Caki2 (cell line): ENCODE results near the gene HIP1R. TPM values are rescaled to one million over a fixed set of nuclear protein-coding genes. Genes with fewer than 3 reads are reported as not detected.
"Not testable (repeated sequence)": the region's sequence is repeated elsewhere in the genome, so short reads cannot be mapped to it uniquely, and the experiment has no call there.

Experiments
- DNase-seq: peaks from one replicate; pipeline ENCODE4 v3.0.0-alpha.2; 2015; ENCODE audit warnings: low read depth
- in situ Hi-C: cut with HindIII; loops from 2 replicates; pipeline ENCODE4 v1.10.0; 2016; ENCODE audit warnings: low sequenced_read_pairs, low pct_unique_long_range_greater_than_20kb, mixed read lengths
- total RNA-seq: library from RNA; depleted of rRNA; stranded (reverse); fragments of >200 nt; shearing (Covaris generic); gene quantifications from 2 replicates; pipeline ENCODE4 v1.2.3, GENCODE V29; 2014; ENCODE audit warnings: low replicate concordance

HIP1R gene
- total RNA-seq, 1 experiment from 2014 or later: 56.1 TPM

GRCh38 chr12:122866950-122867607 is 31.8 kb downstream of the HIP1R start:
- no peak for DNase-seq
- in situ Hi-C loops: no loop called here

DNA sequence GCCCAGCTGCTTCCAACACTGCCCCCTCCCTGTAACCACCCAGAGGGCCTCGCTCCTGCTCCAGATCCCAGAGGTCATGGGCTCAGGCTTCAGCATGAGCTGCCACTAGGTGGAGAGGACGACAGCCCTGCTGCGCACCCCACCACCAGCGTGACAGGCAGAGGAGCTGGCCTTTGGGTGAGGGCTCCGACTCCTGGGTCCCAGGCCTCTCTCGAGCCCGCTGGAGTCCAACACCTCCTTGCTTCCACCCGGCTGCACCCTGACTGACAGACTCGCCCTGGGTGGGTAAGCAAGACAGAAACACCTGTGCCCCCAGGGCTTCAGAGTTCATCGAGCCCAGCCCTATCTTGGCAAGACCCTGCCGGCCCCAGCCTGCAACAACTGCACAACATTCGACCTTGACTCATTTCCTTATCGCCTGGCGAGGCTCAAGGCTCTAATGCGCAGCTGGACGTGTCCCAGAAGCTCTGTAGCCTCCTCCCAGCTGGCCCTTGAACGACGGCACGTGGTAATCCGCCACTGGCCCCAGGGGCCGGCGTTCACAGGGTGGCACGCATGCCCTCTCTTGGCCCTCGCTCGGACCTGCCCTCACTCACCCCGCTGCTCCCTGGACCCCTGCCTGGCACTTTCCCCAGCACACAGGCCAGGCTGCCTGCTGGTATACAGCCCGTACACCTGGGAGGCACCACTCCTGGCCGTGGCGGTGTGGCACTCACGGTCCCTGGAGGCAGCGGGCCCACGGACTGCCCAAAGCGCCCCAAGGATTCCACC is 32.6 kb downstream of the HIP1R start:
- in situ Hi-C loops: no loop called here
- DNase-seq: no peak

- no peak for DNase-seq
Observed at GRCh38 chr12:122868471-122869177, 33.4 kb downstream of the HIP1R start.

DNA sequence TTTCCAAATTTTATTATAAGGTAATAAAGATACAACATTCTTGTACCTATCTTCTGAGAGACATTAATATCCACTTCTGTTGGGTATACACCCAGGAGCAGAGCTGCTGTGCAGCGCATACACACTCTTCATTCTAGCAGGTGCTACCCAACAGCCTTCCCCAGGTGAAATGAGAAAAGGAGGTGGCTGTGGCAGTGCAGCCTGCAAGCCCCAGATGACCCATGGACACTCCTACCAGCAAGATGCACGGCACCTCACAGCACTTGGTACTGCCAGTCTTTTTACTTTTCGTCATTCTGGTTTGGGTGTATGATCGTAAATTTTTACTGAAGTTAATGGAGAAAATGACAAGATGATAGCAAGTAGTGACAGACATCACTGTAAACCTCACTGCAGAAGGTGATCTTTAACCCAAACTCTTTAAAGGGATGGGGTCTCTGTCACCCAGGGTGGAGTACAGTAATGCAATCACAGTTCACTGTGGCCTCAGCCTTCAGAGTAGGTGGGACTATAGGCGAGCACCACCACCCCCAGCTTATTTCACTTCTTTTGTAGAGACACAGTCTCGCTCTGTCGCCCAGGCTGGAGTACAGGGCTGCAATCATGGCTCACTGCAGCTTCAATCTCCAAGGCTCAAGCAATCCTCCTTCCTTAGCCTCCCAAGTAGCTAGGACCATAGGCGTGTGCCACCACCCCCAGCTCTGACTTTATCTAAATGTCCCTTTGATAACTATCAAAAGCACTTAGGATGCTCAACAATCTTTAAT is 34.1 kb downstream of the HIP1R start:
- in situ Hi-C loops: no loop called here

More at GRCh38 chr12:122868471-122869177, 33.4 kb downstream of the HIP1R start:
- in situ Hi-C loops: no loop called here

GRCh38 chr12:122870163-122870842 is 35.0 kb downstream of the HIP1R start:
- in situ Hi-C loops: no loop called here
- no peak for DNase-seq

More for the DNA sequence above, 34.1 kb downstream of the HIP1R start:
- no peak for DNase-seq

DNA sequence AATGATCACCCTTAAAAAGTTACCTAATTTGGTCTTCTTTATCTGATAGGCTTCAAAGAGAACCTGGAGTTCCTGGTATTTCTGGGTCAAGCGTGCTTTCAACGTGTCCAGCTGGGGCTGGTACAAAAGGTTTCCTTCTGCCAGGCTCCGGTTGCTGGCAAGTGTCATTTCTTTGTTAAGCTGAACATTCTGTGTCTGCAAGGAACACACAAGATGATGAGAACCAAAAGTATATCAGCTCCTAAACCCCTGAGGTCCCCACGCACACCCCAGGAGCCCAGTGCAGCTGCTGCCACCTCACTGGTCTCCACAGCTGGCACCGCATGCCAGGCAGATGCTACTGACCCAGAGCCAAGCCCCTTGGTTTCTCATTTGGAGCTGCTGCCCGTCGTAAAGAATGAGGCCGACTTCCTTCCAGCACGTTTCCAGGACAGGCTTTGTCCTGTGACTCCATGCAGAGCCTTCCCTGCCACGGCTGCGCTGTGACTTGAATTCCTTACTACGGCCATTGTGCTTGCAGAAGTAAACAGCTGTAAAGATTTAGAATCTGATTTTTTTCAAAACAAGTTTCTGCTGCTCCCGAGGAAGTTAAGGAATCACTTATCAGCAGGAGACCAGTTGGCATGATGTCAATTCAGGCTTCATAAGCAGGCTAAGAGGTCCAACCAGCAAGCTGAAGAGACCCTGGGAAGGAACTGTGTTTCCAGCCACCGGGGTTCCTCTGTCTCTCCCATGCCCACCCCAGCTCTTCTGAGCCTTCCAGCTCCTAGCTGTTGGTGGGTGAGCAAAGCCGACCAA is 35.8 kb downstream of the HIP1R start:
- DNase-seq: no peak
- in situ Hi-C loops: no loop called here

- DNase-seq: no peak
- in situ Hi-C loops: no loop called here
Observed at GRCh38 chr12:122871851-122872780, 36.9 kb downstream of the HIP1R start.

DNA sequence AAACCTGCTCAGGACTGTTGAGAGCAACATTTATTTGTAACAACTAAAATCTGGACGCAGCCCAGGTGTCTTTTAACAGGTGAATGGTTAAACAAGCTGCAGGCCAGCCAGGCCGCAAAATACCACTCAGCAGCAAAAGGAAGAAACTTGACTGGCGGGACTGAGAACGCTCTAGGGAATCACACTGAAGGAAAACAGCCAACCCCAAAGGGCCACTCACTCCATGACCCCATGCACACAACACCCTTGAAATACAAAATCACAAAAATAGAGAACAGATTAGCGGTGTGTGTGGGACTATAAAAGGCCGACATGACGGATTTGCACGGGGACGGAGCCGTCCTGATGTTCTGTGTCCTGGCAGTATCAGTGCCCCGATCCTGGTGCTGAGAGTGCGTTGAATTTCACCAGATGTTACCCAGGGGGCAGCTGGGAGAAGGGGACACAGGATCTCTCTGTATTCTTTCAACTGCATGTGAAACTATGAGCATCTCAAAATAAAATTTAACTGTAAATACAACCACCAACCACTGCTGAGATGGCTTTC is 37.6 kb downstream of the HIP1R start:
- DNase-seq: no peak
- in situ Hi-C loops: no loop called here

- no peak for DNase-seq
- in situ Hi-C loops: no loop called here
Observed at GRCh38 chr12:122873540-122873939, 38.3 kb downstream of the HIP1R start.

GRCh38 chr12:122874081-122874480 is 38.8 kb downstream of the HIP1R start:
- in situ Hi-C loops: no loop called here

GRCh38 chr12:122875590-122876220 is 40.4 kb downstream of the HIP1R start:
- no peak for DNase-seq
- in situ Hi-C loops: no loop called here

More at GRCh38 chr12:122874081-122874480, 38.8 kb downstream of the HIP1R start:
- DNase-seq: no peak

DNA sequence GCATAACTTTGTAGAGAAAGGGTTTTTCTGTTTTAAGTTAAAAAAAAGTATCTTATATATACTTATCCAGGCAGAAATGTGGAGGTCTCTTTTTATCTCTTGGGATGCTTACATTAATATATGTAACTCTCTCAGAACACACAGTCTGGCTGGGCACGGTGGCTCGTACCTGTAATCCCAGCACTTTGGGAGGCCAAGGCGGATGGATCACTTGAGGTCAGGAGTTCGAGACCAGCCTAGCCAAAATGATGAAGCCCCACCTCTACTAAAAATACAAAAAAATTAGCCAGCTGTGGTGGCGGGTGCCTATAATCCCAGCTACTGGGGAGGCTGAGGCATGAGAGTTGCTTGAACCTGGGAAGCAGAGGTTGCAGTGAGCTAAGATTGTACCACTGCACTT is 41.0 kb downstream of the HIP1R start:
- DNase-seq, in situ Hi-C loops: not testable (repeated sequence)

DNA sequence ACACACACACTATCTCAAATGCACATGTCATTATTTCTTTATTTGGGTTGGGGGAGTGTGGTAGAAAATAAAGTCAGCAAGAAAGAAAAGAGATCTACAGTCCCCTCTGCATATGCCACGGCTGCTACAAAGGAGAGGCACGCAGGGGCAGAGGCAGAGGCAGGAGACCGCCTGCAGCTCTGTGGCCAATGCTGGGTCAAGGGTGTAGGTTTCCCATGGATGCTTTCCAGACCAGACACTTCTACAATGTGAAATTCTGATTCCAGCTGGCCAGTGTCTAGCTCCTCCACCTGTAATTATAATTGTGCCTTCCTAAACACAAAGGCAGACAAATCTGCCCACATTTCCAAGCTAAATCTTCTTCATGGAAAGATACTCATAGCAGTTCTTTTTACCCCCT is 41.5 kb downstream of the HIP1R start:
- DNase-seq: no peak
- in situ Hi-C loops: no loop called here

DNA sequence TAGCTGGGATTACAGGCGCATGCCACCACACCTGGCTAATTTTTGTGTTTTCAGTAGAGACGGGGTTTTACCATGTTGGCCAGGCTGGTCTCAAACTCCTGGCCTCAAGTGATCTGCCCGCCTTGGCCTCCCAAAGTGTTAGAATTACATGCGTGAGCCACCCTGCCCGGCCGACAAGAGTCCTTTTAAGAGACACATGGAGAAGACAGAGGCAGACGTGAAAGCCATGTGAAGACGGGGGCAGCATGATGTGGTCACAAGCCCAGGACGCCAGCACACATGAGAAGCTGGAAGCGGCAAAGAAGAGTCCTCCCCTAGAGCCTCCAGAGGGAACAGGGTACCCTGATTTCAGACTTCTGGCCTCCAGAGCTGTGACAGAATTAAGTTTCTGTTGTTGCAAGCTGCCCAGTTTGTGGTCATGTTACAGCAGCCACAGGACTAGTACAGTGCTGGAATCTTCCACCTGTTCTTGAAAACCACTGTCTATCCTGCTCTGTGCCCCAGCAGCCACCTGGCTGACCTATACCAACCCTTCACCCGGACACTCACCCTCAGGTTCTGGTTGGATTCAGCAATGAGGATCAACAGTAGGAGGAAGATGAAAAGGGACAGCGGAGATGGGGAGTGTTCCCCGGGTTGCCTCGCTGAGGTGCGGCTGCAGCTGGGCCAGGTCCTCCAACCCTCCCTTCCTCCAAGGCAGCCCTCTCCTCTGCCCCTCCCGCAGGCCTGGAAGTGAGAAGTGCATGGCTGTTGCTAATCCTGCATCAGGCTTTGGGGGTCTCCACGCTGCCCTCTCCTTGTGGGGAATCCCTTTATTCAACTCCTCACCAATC is 43.7 kb downstream of the HIP1R start:
- in situ Hi-C loops: no loop called here
- DNase-seq: no peak

DNA sequence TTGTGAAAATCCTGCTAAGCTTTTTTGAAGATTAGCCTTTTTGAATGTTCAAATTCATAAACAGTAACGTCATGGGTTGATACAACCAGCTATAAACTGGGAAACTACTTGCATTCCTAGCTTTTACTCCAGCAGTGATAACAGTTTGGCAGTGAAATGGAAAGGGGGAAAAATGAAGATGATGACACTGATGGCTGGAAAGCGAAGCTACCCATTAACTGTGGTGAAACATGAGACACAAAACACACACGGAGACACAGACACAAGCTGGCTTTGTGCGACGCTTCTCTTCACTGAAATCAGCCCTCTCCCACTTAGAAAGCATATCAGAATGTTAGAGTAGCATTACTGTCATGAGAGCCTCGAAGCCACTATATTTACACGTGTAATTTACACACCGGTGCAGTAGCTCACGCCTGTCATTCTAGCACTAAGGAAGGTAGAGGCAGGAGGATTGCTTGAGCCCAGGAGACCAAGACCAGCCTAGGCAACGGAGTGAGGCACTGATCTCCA is 45.0 kb downstream of the HIP1R start:
- DNase-seq: no peak
- in situ Hi-C loops: no loop called here
